GM23338 (cell line): ENCODE measurements around the gene IDH2.

Experiments used
- CTCF ChIP-seq, 2 experiments: fragments of 200-600 bp in 1 of 2; sonication (generic) in 1 of 2; conservative IDR thresholded peaks; 2 replicates each; pipeline versions ENCODE4 v1.5.1 to v1.6.1; 2016 to 2017; ENCODE audit warnings: antibody characterized with exemption in 2 of 2, low read depth in 2 of 2, mild to moderate bottlenecking in 2 of 2, moderate library complexity in 1 of 2
- EZH2phosphoT487 ChIP-seq: fragments of 200-600 bp; sonication (generic); IDR thresholded peaks from one replicate; pipeline ENCODE4 v1.8.1; 2018; ENCODE audit warnings: antibody characterized with exemption; ENCODE audit not compliant: unreplicated experiment

- no peak for TF ChIP-seq EZH2phosphoT487
- TF ChIP-seq CTCF (conservative IDR thresholded peaks at IDR 0.05; ENCODE audit: low read depth in 2 of 2): peak; percentile 72 to 75
Measured at GRCh38 chr15:90071220-90071807, 31.0 kb downstream of the IDH2 start.
